Measurements from ENCODE around the gene HOXC5.

HOXC5 gene

DNA sequence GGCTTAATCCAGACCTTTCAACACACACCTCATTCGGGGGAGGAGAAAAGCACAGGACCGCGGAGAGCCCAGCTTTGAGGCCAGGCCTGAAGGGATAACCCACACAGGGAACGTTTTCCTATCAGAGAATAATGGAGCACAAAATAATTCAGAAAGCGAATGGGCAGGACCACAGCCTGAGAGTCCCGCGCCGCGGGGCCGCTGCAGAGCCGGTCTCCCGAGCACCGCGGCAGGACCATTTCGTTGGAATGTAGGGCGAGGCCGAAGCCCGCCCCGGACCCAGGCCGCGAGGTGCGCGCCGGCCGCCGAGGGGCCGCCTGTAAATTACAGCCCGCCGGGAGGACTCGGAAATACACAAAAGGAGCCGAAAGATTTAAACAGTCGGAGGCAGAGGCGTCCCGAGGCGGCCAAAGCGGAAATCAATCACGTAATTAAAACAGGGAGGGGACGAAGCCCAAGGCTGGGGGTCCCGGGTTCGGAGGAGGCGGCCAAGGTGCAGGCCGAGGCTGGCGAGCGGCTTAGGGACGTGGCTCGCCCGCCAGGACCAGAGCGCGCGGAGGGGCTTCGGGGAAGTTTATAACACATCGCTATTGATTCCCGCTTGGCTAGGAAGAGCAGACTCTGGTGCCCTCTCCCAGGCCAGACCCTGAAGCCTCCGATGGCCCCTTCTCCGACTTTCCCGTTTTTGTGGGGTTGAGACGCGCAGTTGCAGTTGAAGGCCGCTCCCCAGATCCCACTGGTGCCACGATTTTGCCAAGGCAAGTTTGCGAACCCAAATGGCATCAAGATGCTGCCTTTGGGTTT, 14.5 kb downstream of the HOXC5 start:
- DNase-seq (ENCODE audit: low read depth in 2 of 2), result no peak

DNA sequence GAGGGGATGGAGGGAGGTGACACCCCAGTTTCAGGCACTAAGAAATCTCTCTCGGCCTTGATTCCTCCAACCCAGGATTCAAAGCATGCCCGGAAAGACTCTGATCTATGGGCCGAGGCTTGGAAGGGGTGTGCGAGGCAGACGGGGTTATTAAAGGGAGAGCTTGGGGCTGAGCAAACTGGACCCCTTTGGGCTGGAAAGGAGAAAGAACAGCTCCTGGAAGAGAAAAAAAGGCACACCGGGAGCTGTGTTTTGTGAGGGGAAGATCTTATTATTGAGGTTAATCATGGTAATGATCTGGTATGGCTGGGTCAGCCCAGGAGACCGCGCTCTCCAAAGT, 15.1 kb downstream of the HOXC5 start:
- no peak for DNase-seq (ENCODE audit: low read depth in 2 of 2)

DNA sequence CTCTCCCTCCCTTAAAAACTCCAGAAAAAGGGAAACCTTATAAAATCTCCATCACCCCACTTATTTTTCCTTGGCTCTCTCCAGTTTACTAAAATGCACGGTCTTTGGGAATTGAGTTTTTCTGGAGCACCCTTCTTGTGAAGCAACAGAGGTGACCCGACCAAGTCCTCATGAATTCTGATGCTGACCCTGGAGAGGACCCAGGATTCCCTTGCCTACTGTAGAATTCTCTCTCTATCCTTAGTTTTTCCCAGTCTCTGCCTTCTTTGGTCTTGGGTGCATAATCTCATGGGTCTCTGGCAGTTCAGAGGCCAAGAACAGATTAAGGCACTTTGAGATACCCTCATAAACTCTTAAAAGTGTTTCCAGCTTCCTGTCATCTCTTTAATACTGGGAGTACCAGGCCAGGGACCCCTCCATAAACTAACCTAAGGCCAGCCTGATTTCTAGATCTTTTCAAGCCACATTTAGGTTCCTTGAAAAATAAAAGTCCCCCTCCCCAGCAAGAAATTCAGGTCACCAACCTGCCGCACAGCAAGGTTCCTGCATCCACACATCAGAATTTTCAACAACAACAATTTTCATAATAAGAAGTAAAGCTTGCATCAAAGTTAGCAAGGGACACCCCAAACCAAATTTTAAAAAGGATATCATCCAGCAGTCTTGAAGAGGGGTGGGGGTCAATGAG, 15.7 kb downstream of the HOXC5 start:
- no peak for DNase-seq (ENCODE audit: low read depth in 2 of 2)

DNA sequence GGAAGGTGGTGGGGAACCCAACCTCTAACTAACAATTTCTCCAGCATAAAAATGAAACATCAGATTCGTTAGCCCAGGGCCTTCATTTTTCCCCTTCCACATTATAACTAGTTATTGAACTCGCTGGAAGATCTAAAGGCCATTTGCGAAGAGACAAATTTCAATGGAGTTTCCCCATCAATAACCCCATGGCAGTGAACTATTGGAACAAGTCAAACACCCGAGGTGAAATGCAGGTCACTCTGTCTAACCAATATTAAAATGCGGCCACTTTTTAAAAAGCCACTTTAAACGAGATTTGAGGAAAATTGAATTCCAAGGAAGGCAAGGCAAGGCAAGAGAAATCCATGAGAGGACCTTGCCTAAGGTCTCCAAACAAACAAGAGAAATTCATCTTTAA, 16.3 kb downstream of the HOXC5 start:
- no peak for DNase-seq (ENCODE audit: low read depth in 2 of 2)

DNA sequence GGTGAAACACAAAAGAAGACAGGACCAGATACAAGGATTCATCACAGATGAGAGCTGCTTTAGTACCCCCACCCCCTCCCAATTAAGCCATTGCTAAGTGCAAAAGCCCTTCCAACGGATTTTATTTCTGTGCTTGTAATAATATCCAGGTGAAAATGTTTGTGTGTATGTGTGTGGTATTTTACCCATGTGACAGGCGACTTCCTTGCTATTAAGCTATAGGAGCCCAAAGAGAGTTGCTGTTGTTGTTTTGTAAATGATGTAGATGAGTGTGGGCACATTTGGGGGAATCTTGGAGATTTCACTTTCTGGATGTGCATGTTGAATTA, 17.6 kb downstream of the HOXC5 start:
- no peak for DNase-seq (ENCODE audit: low read depth in 2 of 2)

DNA sequence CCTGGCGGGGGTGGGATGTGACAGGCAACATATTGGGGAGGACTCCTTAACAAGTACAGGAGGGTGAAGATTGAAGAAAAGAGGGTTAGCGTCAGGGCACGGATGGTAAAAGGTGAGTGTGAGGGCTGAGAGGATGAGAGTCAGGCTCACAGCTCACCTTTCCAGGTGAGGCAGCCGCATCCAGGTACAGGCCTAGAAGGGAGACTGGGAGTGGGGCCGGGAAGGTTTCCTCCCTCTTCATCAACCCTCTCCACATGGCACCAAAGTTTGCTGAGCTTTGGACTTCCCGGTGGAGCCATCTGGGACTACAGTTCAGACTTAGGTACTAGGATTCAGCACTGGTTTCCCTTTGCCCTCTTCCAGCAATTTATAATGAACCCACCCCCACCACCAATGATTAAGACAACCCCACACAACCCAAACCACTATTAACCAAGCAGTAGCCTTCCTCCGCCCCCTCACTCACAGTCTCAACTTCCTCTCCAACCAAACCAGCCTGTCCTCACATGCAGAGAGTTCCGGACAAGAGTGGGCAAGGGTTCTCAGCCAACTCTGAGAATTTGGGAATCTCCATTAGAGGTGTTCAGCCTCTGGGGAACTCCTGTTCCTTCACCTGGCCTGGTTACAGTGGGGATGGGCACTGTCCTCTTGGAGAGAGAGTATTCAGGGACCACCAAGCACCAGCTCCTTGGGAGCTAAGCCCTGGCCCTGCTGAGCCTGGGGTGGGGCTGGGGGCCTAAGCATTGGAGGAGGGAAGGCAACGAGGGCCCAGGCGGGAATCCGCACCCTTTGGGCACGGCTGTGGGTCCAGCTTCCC, 18.4 kb downstream of the HOXC5 start:
- no peak for DNase-seq (ENCODE audit: low read depth in 2 of 2)

DNA sequence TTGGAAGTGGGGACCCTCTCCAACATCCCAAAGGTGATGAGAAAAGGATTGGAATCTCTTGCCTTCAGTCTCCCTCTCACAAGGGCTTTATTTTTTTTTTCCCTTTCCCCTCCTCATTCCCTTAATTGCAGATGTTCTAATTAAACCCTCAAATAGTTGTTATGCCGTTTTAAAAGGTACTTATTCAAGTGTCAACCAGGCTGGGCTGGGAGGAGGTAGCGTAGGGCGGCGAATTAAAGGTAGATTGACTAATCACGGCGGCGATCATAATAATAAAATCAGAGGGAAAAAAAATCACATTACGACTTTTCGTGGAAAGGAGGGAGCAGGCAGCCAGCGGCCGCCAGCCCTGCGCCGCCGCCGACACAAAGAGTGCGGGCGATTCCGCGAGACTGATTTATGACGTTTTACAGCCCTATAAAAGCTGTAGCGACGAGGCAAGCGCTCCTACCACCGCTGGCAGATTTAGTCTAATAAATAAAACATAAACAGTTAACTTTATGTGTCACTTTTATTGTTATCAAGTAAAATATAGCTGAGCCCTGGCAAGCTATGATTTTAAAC, 19.1 kb downstream of the HOXC5 start:
- no peak for DNase-seq (ENCODE audit: low read depth in 2 of 2)

DNA sequence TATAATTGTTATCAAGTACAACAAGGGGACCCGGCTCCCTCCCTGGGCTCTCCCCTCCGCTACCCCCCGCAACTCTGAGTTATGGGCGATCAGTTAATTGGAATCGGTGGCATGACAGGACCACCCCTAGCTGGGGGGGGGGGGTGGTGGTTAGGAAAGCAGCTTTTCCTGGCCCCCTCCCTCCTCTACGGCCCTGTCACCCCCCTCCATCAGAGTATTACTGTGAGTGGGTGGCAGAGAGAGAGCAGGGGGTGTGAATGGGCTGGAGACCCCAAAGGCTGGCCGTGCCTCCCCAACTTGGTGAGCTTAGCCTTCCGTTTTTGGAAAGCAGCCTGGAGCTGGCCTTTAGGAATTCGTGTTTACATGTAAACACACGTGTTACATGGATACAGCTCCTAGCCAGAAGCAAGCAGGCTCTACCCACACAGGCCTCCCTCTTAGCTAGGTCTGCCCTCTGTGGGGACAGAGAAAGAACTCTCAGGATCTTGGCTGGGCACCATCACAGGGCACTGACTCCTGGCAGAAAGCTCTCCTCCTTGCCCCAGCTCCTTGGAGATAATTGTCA, 19.7 kb downstream of the HOXC5 start:
- no peak for DNase-seq (ENCODE audit: low read depth in 2 of 2)

DNA sequence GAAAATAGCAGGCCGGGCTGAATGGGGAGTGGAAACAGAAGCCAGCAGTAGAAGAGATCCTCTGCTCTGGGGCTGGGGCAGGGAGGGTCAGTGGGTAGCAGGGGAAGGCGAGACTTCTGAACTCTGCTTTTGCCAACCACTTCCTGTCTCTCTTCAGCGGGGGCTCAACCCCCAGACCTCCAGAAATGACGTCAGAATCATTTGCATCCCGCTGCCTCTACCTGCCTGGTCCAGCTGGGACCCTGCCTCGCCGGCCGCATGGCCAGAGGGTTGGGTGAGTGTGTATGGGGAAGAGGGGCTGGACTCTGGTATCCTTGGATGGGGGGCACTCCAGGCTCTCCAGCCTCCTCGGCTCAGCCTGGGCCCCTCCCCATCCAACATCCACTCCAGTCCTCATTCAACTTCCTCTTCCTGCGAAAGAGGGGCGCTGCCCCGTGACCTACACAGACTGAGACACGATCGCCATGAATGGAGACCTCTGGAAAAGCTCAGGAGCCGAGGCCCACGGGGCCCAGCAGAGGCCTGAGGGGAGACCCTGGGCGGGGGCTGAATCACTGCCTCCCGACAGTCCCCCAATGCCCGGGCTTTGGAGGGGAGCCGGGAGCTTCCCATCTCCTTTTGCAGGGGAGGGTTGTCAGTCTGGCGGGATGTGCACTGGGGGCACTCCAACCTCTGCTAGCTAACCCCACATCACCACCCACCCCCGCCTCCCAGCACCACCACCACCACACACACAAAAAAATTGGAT, 20.3 kb downstream of the HOXC5 start:
- DNase-seq (ENCODE audit: low read depth in 2 of 2), result no peak

DNA sequence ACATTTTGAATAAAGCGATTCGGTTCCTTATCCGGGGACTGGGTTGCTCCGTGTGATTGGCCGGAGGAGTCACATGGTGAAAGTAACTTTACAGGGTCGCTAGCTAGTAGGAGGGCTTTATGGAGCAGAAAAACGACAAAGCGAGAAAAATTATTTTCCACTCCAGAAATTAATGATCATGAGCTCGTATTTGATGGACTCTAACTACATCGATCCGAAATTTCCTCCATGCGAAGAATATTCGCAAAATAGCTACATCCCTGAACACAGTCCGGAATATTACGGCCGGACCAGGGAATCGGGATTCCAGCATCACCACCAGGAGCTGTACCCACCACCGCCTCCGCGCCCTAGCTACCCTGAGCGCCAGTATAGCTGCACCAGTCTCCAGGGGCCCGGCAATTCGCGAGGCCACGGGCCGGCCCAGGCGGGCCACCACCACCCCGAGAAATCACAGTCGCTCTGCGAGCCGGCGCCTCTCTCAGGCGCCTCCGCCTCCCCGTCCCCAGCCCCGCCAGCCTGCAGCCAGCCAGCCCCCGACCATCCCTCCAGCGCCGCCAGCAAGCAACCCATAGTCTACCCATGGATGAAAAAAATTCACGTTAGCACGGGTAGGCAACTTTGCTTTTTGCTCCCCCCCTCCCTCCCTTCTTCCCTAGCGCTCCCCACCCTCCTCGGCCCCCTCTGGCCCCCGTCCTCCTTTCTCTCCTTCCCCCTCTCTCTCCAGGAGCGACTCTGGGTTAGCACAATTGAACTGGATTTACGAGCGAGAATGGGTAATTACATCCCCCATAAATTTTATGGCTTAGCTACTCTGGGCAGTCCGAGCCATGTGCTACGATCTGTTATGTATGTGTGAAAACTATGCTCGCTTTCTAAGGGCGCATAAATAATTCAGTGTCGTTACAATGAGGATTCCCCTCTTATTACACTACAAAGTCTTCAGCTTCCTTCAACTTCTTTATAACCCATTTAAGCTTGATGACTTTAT, 21.2 kb downstream of the HOXC5 start, which contains the start of gene HOXC4:
Gene HOXC4, plus strand, starts transcription at position 85 of the 991 bp plus-strand sequence. Its CDS starts 88 bp downstream, at position 173.
- DNase-seq (ENCODE audit: low read depth in 2 of 2), result no peak

DNA sequence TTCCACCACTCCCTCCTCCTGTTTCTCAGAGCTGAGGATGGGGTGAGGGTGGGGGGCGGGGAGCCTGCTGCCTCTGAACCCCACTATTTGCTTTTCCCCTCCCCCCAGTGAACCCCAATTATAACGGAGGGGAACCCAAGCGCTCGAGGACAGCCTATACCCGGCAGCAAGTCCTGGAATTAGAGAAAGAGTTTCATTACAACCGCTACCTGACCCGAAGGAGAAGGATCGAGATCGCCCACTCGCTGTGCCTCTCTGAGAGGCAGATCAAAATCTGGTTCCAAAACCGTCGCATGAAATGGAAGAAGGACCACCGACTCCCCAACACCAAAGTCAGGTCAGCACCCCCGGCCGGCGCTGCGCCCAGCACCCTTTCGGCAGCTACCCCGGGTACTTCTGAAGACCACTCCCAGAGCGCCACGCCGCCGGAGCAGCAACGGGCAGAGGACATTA, 21.9 kb downstream of the HOXC5 start:
- no peak for DNase-seq (ENCODE audit: low read depth in 2 of 2)

DNA sequence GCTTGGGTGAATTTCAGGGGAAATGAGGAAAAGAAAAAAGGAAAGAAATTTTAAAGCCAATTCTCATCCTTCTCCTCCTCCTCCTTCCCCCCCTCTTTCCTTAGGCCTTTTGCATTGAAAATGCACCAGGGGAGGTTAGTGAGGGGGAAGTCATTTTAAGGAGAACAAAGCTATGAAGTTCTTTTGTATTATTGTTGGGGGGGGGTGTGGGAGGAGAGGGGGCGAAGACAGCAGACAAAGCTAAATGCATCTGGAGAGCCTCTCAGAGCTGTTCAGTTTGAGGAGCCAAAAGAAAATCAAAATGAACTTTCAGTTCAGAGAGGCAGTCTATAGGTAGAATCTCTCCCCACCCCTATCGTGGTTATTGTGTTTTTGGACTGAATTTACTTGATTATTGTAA, 22.7 kb downstream of the HOXC5 start:
- DNase-seq (ENCODE audit: low read depth in 2 of 2), result no peak

DNA sequence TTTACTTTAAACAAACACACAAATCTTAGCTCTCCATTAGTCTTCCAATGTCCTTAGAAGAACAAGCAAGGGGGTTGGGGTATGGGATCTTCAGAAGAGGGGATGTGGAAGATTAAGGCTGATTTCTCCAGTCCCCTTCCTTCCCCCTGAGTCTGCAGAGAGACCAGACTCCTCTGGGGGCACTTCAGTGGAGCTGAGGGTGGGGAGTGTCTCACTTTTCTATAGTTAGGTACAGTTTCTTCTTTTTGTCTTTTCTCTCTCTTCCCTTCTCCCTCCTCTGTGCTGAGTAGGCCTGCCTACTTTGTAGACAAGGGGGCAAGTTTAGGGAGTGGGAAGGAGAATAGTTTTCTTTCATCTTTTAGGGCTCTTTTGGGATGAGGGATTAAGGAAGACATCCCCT, 23.3 kb downstream of the HOXC5 start:
- DNase-seq (ENCODE audit: low read depth in 2 of 2), result no peak

DNA sequence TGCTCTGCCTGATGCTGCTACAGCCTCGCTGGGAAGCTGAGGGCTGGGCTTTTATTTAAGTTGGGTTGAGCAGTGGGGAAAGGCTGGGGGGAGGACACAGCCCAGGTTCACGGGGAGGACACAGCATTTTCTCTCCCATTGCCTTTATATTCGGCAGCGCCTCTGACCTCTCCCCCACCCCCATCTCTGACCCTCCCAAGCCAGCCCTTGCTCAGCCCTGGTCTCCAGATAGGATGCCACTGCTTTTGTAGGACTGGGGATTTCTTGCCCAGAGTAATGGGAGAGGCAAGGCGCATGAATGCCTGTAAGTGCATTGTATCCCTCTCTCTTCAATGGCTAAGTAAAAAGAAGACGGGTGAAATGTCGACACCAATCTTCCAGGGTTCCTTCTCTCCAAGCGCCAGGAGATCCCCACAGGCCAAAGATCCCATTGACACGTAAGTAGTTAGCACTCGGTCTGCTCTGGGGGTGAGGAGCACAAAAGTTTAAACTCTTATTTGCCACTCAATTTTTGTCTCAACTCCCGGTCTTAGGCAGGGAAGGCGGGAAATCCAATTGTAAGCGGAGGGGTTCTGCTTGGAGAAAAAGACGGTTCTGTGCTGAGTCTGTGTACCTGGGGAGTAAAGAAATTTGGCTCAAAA, 25.4 kb downstream of the HOXC5 start:
- DNase-seq (ENCODE audit: low read depth in 2 of 2), result no peak

DNA sequence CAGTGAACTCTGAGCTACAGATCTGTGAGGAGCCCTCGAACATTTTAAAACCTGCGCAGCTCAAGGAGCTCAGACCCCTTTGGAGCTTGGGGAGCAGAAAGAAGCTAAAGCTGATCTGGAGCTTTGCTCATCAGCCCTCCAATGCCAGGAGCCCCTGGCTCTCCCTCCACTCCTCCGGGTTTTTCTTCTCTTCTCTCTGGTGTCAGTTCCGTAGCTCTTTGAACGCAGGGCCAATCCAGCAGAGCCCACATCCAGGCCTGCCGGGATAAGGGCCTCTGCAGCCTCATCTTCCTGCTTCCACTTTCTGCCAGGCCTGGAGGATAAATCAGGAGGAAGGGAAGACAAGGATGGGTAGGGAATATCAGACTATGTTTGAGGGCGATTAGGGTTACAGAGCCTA, 26.8 kb downstream of the HOXC5 start:
- no peak for DNase-seq (ENCODE audit: low read depth in 2 of 2)

DNA sequence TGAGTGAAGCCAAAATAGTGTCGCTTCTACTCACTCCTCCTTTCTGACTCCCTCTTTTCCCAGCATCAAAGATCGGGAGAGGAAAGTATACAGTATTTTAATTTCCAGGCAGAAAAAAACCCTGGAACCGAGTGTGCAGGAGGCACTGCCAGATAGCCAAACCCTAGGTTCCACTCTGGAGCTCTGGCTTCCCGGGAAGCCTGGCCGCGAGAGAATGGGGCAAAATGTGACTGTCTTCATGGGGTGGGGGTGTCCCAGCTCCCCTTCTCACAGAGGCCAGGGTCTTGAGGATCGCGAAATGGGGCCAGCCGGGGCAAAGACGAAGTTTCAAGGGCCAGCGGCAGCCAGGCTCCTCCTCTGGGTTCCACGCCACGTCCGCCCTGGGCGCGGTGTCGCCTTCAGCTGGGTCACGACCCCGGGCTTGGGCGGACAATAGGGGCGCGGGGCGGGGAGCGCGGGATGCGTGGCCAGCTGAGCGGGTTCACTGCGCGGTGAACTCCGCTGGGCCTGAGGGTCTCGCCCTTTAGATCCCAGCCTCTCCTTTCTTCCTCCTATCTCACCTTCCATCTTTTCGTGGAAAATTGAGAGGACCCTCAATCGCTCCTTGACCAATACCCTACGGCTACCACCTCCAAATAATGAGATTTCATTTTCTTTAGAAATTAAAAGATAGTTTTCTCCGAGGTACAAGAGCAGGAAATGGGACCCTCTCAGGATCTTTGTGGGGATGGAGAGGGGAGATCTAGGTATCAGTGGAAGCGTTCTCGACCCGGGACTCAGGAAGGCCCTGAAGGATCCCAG, 27.5 kb downstream of the HOXC5 start:
- DNase-seq (ENCODE audit: low read depth in 2 of 2), result no peak

DNA sequence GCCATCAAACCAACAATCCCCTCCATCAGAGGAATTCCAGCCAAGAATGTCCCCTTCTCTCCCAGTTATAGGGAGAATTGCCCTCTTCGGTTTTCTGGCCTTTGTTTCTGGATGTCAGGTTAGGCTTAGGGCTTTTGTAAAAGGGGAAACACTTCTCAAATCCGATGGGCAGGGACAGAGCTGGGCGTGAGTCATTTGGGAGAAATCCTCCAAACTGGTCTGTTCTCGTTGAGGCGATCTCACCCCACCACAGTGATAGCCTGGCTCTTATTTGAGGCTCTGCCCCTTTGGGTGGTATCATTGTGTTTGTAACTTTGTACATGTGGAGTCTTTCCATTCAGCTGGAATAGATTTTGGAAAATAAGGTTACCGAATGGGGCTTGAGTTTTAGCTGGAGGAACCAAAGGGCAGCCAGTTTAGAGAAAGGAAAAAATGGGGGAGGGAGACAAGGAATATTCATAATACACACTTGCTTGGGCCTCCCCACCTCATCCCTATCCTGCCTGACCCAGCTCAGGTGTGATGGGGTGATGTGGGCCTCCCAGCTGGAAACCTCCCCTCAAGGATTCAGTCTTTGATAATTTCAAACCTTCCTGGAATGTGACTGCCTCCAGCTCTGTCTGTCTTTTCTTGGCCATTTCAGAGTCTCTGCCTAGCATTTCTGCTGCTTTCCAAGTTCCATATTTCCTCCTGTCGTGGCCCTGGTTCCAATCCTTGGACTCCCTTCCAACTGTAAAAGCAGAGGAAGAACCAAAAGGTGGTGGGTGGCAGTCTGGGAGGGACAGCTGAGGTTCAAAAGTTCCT, 28.3 kb downstream of the HOXC5 start:
- no peak for DNase-seq (ENCODE audit: low read depth in 2 of 2)

DNA sequence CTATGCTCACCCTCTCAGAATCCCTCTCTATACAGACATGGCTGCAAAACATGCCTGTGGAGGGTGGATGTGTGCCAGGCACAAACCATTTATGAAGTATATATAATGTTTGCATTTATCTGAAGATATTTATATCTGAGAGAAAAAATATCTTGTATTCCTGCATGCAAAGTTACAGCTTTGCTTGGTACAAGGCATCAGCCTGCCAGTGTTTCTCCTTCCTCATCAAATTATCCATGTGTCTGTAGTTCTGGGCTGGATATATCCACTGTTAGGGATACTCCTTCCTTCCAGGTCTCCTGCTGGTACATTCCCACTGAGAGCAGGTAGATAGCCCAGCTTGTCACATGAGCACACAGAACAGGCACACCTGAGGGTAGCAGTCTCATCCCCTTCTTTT, 32.8 kb downstream of the HOXC5 start:
- no peak for DNase-seq (ENCODE audit: low read depth in 2 of 2)
